GM18868 (cell line): ENCODE measurements around the gene ARHGEF19.
A peak's percentile ranks its signal among the peaks of the same experiment; 100 is the strongest.

Experiments
- ATAC-seq: cut with Tn5 transposase; IDR thresholded peaks from one replicate; pipeline ENCODE4 v1.9.1; 2021; ENCODE audit warnings: mild to moderate bottlenecking, moderate library complexity; ENCODE audit not compliant: unreplicated experiment

Gene ARHGEF19

GRCh38 chr1:16244650-16245285, 32.3 kb upstream of the ARHGEF19 start:
- no peak for ATAC-seq

GRCh38 chr1:16243936-16244649, 31.6 kb upstream of the ARHGEF19 start:
- ATAC-seq: no peak

- no peak for ATAC-seq
These were observed 30.8 kb upstream of the ARHGEF19 start for GRCh38 chr1:16243215-16243610.

- ATAC-seq: no peak
These were observed 30.2 kb upstream of the ARHGEF19 start for GRCh38 chr1:16242556-16243214.

- no peak for ATAC-seq
These were observed 28.8 kb upstream of the ARHGEF19 start for GRCh38 chr1:16241221-16241708.

- ATAC-seq: no peak
These were observed 27.6 kb upstream of the ARHGEF19 start for GRCh38 chr1:16239972-16240491.

GRCh38 chr1:16237343-16237830, 24.9 kb upstream of the ARHGEF19 start:
- ATAC-seq: no peak

GRCh38 chr1:16236511-16237342, 24.3 kb upstream of the ARHGEF19 start, which contains the start of gene CPLANE2:
TSS of gene CPLANE2 (minus strand) at chr1:16237183. CDS start at chr1:16236742, 441 bp downstream.
- ATAC-seq: peak; percentile 71

- peak; percentile 46 for ATAC-seq
These were observed 23.6 kb upstream of the ARHGEF19 start for GRCh38 chr1:16235944-16236510.

- ATAC-seq: no peak
These were observed 22.9 kb upstream of the ARHGEF19 start for GRCh38 chr1:16235347-16235746.

- ATAC-seq: no peak
These were observed 21.0 kb upstream of the ARHGEF19 start for GRCh38 chr1:16233431-16233830.

- ATAC-seq: no peak
These were observed 19.9 kb upstream of the ARHGEF19 start for GRCh38 chr1:16232316-16232710.

GRCh38 chr1:16231331-16232315, 19.2 kb upstream of the ARHGEF19 start:
- no peak for ATAC-seq

- ATAC-seq: no peak
These were observed 18.3 kb upstream of the ARHGEF19 start for GRCh38 chr1:16230744-16231143.

- no peak for ATAC-seq
These were observed 17.7 kb upstream of the ARHGEF19 start for GRCh38 chr1:16229976-16230740.

GRCh38 chr1:16226490-16227179, 14.2 kb upstream of the ARHGEF19 start:
- no peak for ATAC-seq

GRCh38 chr1:16226129-16226489, 13.7 kb upstream of the ARHGEF19 start:
- ATAC-seq: no peak

GRCh38 chr1:16224472-16224871, 12.0 kb upstream of the ARHGEF19 start:
- no peak for ATAC-seq
